Measurements from ENCODE around the gene ALDH1B1.

GRCh38 chr9:38418366-38418765 is 25.9 kb downstream of the ALDH1B1 start:
- TF ChIP-seq REST (IDR thresholded peaks at IDR 0.05; ENCODE audit: insufficient read depth in 1 of 2, low read depth in 2 of 2, low read length in 2 of 2): no peak
- TF ChIP-seq POLR2AphosphoS5 (IDR thresholded peaks at IDR 0.05; ENCODE audit: low read depth, low read length): no peak

Measured in PFSK-1 (cell line).